Lung microvascular endothelial cell (primary cell): ENCODE measurements around the gene EPS8. TPM values are rescaled to one million over a fixed set of nuclear protein-coding genes. Genes with fewer than 3 reads are reported as not detected.
"Not testable (repeated sequence)": the region's sequence is repeated elsewhere in the genome, so short reads cannot be mapped to it uniquely, and the experiment has no call there.

Experiments
- DNase-seq, 2 donors: peaks; one replicate each; pipeline versions ENCODE4 v3.0.0 to v3.0.0-alpha.2; 2010; ENCODE audit warnings: low read depth in 2 of 2
- total RNA-seq: library from RNA; depleted of rRNA; stranded (reverse); fragments of >200 nt; gene quantifications from 2 replicates; pipeline ENCODE4 v1.2.1, GENCODE V29; 2014

EPS8 gene
- total RNA-seq, 1 donor from 2014 or later = 1.6 TPM

- DNase-seq = peak in 1 of 2 donors; percentile 42
These were observed 11.1 kb upstream of the EPS8 start for GRCh38 chr12:15800278-15800677.

GRCh38 chr12:15797818-15798217 is 8.6 kb upstream of the EPS8 start:
- no peak for DNase-seq

GRCh38 chr12:15796493-15797141 is 7.4 kb upstream of the EPS8 start:
- DNase-seq = peak in 1 of 2 donors; percentile 38

- no peak for DNase-seq
These were observed 5.6 kb upstream of the EPS8 start for GRCh38 chr12:15794836-15795235.

- no peak for DNase-seq
These were observed 5.0 kb upstream of the EPS8 start for GRCh38 chr12:15794196-15794595.

- DNase-seq = peak; percentile 48 to 52
These were observed 662 bp downstream of the EPS8 start for GRCh38 chr12:15788233-15789219.

GRCh38 chr12:15787778-15788177 is 1.4 kb downstream of the EPS8 start:
- no peak for DNase-seq

GRCh38 chr12:15786772-15787171 is 2.4 kb downstream of the EPS8 start:
- DNase-seq = no peak

GRCh38 chr12:15783288-15783687 is 5.9 kb downstream of the EPS8 start:
- no peak for DNase-seq

GRCh38 chr12:15782667-15783066 is 6.5 kb downstream of the EPS8 start:
- DNase-seq = no peak

- no peak for DNase-seq
These were observed 9.3 kb downstream of the EPS8 start for GRCh38 chr12:15779925-15780324.

GRCh38 chr12:15778126-15778525 is 11.1 kb downstream of the EPS8 start:
- DNase-seq = no peak

- DNase-seq = no peak
These were observed 11.7 kb downstream of the EPS8 start for GRCh38 chr12:15777355-15778012.

- DNase-seq = no peak
These were observed 12.7 kb downstream of the EPS8 start for GRCh38 chr12:15776532-15776931.

- no peak for DNase-seq
These were observed 14.4 kb downstream of the EPS8 start for GRCh38 chr12:15774819-15775218.

GRCh38 chr12:15772405-15773018 is 16.7 kb downstream of the EPS8 start:
- peak; percentile 33 to 57 for DNase-seq

GRCh38 chr12:15770581-15770980 is 18.6 kb downstream of the EPS8 start:
- no peak for DNase-seq

GRCh38 chr12:15770021-15770420 is 19.2 kb downstream of the EPS8 start:
- DNase-seq = no peak

- no peak for DNase-seq
These were observed 19.6 kb downstream of the EPS8 start for GRCh38 chr12:15769586-15769985.

GRCh38 chr12:15767301-15767700 is 21.9 kb downstream of the EPS8 start:
- DNase-seq = peak; percentile 6 to 29

GRCh38 chr12:15763328-15763727 is 25.9 kb downstream of the EPS8 start:
- DNase-seq = no peak

GRCh38 chr12:15762162-15762561 is 27.0 kb downstream of the EPS8 start:
- DNase-seq = not testable (repeated sequence)
